Measurements from ENCODE around the gene BIN1. TPM values are rescaled to one million over a fixed set of nuclear protein-coding genes. Genes with fewer than 3 reads are reported as not detected.
"Not testable (repeated sequence)": the region's sequence is repeated elsewhere in the genome, so short reads cannot be mapped to it uniquely, and the experiment has no call there.

BIN1 gene
- total and polyA plus RNA-seq, 2 donors: 37.9 to 47.2 TPM

DNA sequence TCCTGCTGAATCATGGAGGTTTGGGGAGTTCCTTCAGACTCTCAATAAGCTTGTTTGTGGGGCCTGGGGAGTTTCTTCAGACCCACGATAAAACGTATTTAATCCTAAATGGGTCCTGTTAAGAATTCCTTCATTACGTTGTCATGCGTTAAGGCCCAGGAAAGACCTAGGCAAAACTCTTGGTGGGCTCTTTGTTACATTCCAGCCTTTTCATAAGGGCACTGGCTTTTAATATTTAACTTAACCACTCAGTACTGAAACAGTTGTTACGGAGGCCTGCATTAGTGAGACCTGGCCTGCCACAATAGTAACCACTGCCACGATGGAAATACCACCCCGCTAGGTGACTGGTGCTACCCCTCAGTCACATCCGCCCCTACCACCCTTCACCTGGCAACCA, 17.5 kb upstream of the BIN1 start:
- no peaks in the 10 kb centered on the region for H3K36me3 ChIP-seq (ENCODE audit: control insufficient read depth in 2 of 2, insufficient read depth in 2 of 2, low read length in 1 of 2)
- no peaks in the 10 kb centered on the region for H3K27me3 ChIP-seq (ENCODE audit: control insufficient read depth in 2 of 2, insufficient read depth in 1 of 2, low read length in 1 of 2)
- peaks cover 0 to 4% of the 10 kb centered on the region in 2 donors for H3K4me1 ChIP-seq (ENCODE audit: control insufficient read depth in 2 of 2, insufficient read depth in 2 of 2, low read length in 2 of 2)
- H3K4me3 ChIP-seq (ENCODE audit: low read length in 2 of 2): no peak overlapping the region
- WGBS: 98% methylated on average over 8 of the region's 8 CpGs
- H3K9me3 ChIP-seq (ENCODE audit: control insufficient read depth in 2 of 2, insufficient read depth in 1 of 2, low read length in 1 of 2): peaks cover 0 to 29% of the 10 kb centered on the region in 2 donors
- no peak overlapping the region for H3K27ac ChIP-seq (ENCODE audit: low read depth in 1 of 2, low read length in 1 of 2)
- DNase-seq (ENCODE audit: low read depth in 6 of 9, low spot score in 9 of 9): no peak

- no peak for DNase-seq (ENCODE audit: low read depth in 6 of 9, low spot score in 9 of 9)
- H3K9me3 ChIP-seq (ENCODE audit: control insufficient read depth in 2 of 2, insufficient read depth in 1 of 2, low read length in 1 of 2): peaks cover 0 to 29% of the 10 kb centered on the region in 2 donors
- no peaks in the 10 kb centered on the region for H3K36me3 ChIP-seq (ENCODE audit: control insufficient read depth in 2 of 2, insufficient read depth in 2 of 2, low read length in 1 of 2)
- no peaks in the 10 kb centered on the region for H3K27me3 ChIP-seq (ENCODE audit: control insufficient read depth in 2 of 2, insufficient read depth in 1 of 2, low read length in 1 of 2)
- 93% methylated on average over 10 of the region's 10 CpGs for WGBS
- H3K4me1 ChIP-seq (ENCODE audit: control insufficient read depth in 2 of 2, insufficient read depth in 2 of 2, low read length in 2 of 2): no peaks in the 10 kb centered on the region
- H3K27ac ChIP-seq (ENCODE audit: low read depth in 1 of 2, low read length in 1 of 2): no peak overlapping the region
- no peak overlapping the region for H3K4me3 ChIP-seq (ENCODE audit: low read length in 2 of 2)
Measured at GRCh38 chr2:127122361-127123027, 15.5 kb upstream of the BIN1 start.

GRCh38 chr2:127121776-127122176, 14.8 kb upstream of the BIN1 start:
- Histone ChIP-seq H3K27me3 (ENCODE audit: control insufficient read depth in 2 of 2, insufficient read depth in 1 of 2, low read length in 1 of 2) (no peaks in the 10 kb centered on the region), H3K4me3 (ENCODE audit: low read length in 2 of 2) (no peak overlapping the region), H3K27ac (ENCODE audit: low read depth in 1 of 2, low read length in 1 of 2) (no peak overlapping the region), H3K36me3 (ENCODE audit: control insufficient read depth in 2 of 2, insufficient read depth in 2 of 2, low read length in 1 of 2) (no peaks in the 10 kb centered on the region), H3K9me3 (ENCODE audit: control insufficient read depth in 2 of 2, insufficient read depth in 1 of 2, low read length in 1 of 2) (peaks cover 0 to 29% of the 10 kb centered on the region in 2 donors), H3K4me1 (ENCODE audit: control insufficient read depth in 2 of 2, insufficient read depth in 2 of 2, low read length in 2 of 2) (no peaks in the 10 kb centered on the region)
- 97% methylated on average over 7 of the region's 7 CpGs for WGBS
- no peak for DNase-seq (ENCODE audit: low read depth in 6 of 9, low spot score in 9 of 9)

- Histone ChIP-seq H3K27ac (ENCODE audit: low read depth in 1 of 2, low read length in 1 of 2) (no peak overlapping the region), H3K4me3 (ENCODE audit: low read length in 2 of 2) (no peak overlapping the region), H3K36me3 (ENCODE audit: control insufficient read depth in 2 of 2, insufficient read depth in 2 of 2, low read length in 1 of 2) (no peaks in the 10 kb centered on the region), H3K9me3 (ENCODE audit: control insufficient read depth in 2 of 2, insufficient read depth in 1 of 2, low read length in 1 of 2) (peaks cover 0 to 29% of the 10 kb centered on the region in 2 donors), H3K4me1 (ENCODE audit: control insufficient read depth in 2 of 2, insufficient read depth in 2 of 2, low read length in 2 of 2) (no peaks in the 10 kb centered on the region), H3K27me3 (ENCODE audit: control insufficient read depth in 2 of 2, insufficient read depth in 1 of 2, low read length in 1 of 2) (no peaks in the 10 kb centered on the region)
- 90% methylated on average over 1 of the region's 1 CpG for WGBS
- no peak for DNase-seq (ENCODE audit: low read depth in 6 of 9, low spot score in 9 of 9)
Measured at GRCh38 chr2:127121353-127121752, 14.4 kb upstream of the BIN1 start.

GRCh38 chr2:127120408-127120807, 13.5 kb upstream of the BIN1 start:
- not testable (repeated sequence) for DNase-seq (ENCODE audit: low read depth in 6 of 9, low spot score in 9 of 9); H3K27ac ChIP-seq (ENCODE audit: low read depth in 1 of 2, low read length in 1 of 2); H3K4me3 ChIP-seq (ENCODE audit: low read length in 2 of 2); H3K36me3 ChIP-seq (ENCODE audit: control insufficient read depth in 2 of 2, insufficient read depth in 2 of 2, low read length in 1 of 2); H3K27me3 ChIP-seq (ENCODE audit: control insufficient read depth in 2 of 2, insufficient read depth in 1 of 2, low read length in 1 of 2); H3K4me1 ChIP-seq (ENCODE audit: control insufficient read depth in 2 of 2, insufficient read depth in 2 of 2, low read length in 2 of 2)
- 97% methylated on average over 20 of the region's 20 CpGs for WGBS
- H3K9me3 ChIP-seq (ENCODE audit: control insufficient read depth in 2 of 2, insufficient read depth in 1 of 2, low read length in 1 of 2): peaks cover 0 to 29% of the 10 kb centered on the region in 2 donors

DNA sequence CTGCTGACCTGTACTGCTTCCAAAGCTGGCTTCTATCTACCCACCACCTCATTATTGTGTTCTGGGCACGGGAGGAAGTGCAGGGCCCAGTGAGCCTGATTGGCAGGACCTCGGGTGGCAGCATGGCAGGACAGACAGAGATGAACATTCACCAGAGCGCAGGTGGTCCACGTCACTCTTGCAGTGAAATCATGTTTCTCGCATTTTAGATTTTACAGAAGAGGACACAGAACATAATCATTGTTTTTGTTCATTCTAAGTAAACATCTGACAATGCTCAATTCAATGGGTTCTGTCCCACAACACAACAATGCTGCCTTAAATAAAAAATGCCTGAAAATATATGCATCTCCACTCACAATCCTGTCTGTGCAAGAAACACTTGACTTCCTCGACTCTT, 11.5 kb upstream of the BIN1 start:
- H3K27ac ChIP-seq (ENCODE audit: low read depth in 1 of 2, low read length in 1 of 2): no peak overlapping the region
- peaks cover 0 to 23% of the 10 kb centered on the region in 2 donors for H3K9me3 ChIP-seq (ENCODE audit: control insufficient read depth in 2 of 2, insufficient read depth in 1 of 2, low read length in 1 of 2)
- no peaks in the 10 kb centered on the region for H3K4me1 ChIP-seq (ENCODE audit: control insufficient read depth in 2 of 2, insufficient read depth in 2 of 2, low read length in 2 of 2)
- H3K4me3 ChIP-seq (ENCODE audit: low read length in 2 of 2): no peak overlapping the region
- WGBS: 94% methylated on average over 6 of the region's 6 CpGs
- no peaks in the 10 kb centered on the region for H3K36me3 ChIP-seq (ENCODE audit: control insufficient read depth in 2 of 2, insufficient read depth in 2 of 2, low read length in 1 of 2)
- DNase-seq (ENCODE audit: low read depth in 6 of 9, low spot score in 9 of 9): no peak
- no peaks in the 10 kb centered on the region for H3K27me3 ChIP-seq (ENCODE audit: control insufficient read depth in 2 of 2, insufficient read depth in 1 of 2, low read length in 1 of 2)

- H3K36me3 ChIP-seq (ENCODE audit: control insufficient read depth in 2 of 2, insufficient read depth in 2 of 2, low read length in 1 of 2): no peaks in the 10 kb centered on the region
- WGBS: 96% methylated on average over 5 of the region's 5 CpGs
- peaks cover 0 to 21% of the 10 kb centered on the region in 2 donors for H3K9me3 ChIP-seq (ENCODE audit: control insufficient read depth in 2 of 2, insufficient read depth in 1 of 2, low read length in 1 of 2)
- H3K4me3 ChIP-seq (ENCODE audit: low read length in 2 of 2): no peak overlapping the region
- H3K27ac ChIP-seq (ENCODE audit: low read depth in 1 of 2, low read length in 1 of 2): no peak overlapping the region
- no peaks in the 10 kb centered on the region for H3K27me3 ChIP-seq (ENCODE audit: control insufficient read depth in 2 of 2, insufficient read depth in 1 of 2, low read length in 1 of 2)
- DNase-seq (ENCODE audit: low read depth in 6 of 9, low spot score in 9 of 9): no peak
- no peaks in the 10 kb centered on the region for H3K4me1 ChIP-seq (ENCODE audit: control insufficient read depth in 2 of 2, insufficient read depth in 2 of 2, low read length in 2 of 2)
Measured at GRCh38 chr2:127118038-127118437, 11.1 kb upstream of the BIN1 start.

GRCh38 chr2:127117603-127118002, 10.6 kb upstream of the BIN1 start:
- DNase-seq (ENCODE audit: low read depth in 6 of 9, low spot score in 9 of 9): no peak
- Histone ChIP-seq H3K9me3 (ENCODE audit: control insufficient read depth in 2 of 2, insufficient read depth in 1 of 2, low read length in 1 of 2) (peaks cover 0 to 16% of the 10 kb centered on the region in 2 donors), H3K4me1 (ENCODE audit: control insufficient read depth in 2 of 2, insufficient read depth in 2 of 2, low read length in 2 of 2) (no peaks in the 10 kb centered on the region), H3K36me3 (ENCODE audit: control insufficient read depth in 2 of 2, insufficient read depth in 2 of 2, low read length in 1 of 2) (no peaks in the 10 kb centered on the region), H3K27ac (ENCODE audit: low read depth in 1 of 2, low read length in 1 of 2) (no peak overlapping the region), H3K4me3 (ENCODE audit: low read length in 2 of 2) (no peak overlapping the region), H3K27me3 (ENCODE audit: control insufficient read depth in 2 of 2, insufficient read depth in 1 of 2, low read length in 1 of 2) (no peaks in the 10 kb centered on the region)
- WGBS: 95% methylated on average over 9 of the region's 9 CpGs

DNA sequence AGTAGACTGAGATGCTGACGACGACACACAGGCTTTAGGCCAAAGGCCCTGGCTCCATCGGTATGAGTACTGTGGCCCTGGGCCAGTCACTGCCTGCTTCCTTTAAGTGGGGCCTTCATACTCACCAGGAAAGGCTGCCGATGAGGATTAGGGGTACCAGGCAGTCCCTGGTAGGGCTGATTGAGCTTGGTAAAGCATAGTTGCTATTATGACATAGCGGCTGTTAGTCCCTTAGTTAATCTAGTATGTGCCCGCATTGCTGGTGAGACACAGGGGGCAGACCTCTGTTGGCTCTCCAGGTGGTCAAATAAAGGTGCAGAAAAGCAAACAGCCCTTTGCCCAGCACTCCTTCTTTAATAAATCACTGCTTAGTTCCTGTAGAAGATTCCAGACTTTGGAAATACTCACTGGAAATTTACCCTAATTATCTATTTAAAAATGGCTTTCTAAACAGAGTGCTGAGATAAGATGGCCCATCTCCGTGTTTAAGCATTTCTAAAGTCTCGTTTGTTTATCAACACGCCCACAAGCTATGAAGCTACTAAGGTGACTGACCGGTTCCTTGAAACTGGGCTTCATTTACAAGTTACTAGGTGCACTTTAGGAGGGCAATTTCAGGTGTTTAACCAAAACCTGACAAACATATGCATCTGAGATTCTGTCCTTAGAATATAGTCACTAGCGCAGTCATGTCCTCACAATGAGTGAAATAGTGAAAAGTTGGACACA, 8.7 kb upstream of the BIN1 start:
- Histone ChIP-seq H3K27ac (ENCODE audit: low read depth in 1 of 2, low read length in 1 of 2) (no peak overlapping the region), H3K4me3 (ENCODE audit: low read length in 2 of 2) (no peak overlapping the region), H3K4me1 (ENCODE audit: control insufficient read depth in 2 of 2, insufficient read depth in 2 of 2, low read length in 2 of 2) (no peaks in the 10 kb centered on the region), H3K9me3 (ENCODE audit: control insufficient read depth in 2 of 2, insufficient read depth in 1 of 2, low read length in 1 of 2) (peaks cover 0 to 3% of the 10 kb centered on the region in 2 donors), H3K36me3 (ENCODE audit: control insufficient read depth in 2 of 2, insufficient read depth in 2 of 2, low read length in 1 of 2) (no peaks in the 10 kb centered on the region), H3K27me3 (ENCODE audit: control insufficient read depth in 2 of 2, insufficient read depth in 1 of 2, low read length in 1 of 2) (no peaks in the 10 kb centered on the region)
- WGBS: 93% methylated on average over 11 of the region's 11 CpGs
- no peak for DNase-seq (ENCODE audit: low read depth in 6 of 9, low spot score in 9 of 9)

All from thymus (tissue), 11 donors.